Activated T-cell treated with anti-CD3 and anti-CD28 coated beads, Interleukin-2, amount 50 U/mL, for 4 hours (primary cell): Measurements from ENCODE around the gene ANGPTL2. TPM values are rescaled to one million over a fixed set of nuclear protein-coding genes. Genes with fewer than 3 reads are reported as not detected.

Experiments
- ATAC-seq, 2 donors: fragments of 200-7000 bp; cut with Tn5 transposase; one replicate each; pipeline ENCODE4 v1.10.0; 2021
- DNase-seq: peaks from one replicate; pipeline ENCODE4 v3.0.0-alpha.2; 2020
- H3K27me3 Mint-ChIP-seq: one replicate; pipeline ENCODE4 v1.8.0; 2021; ENCODE audit warnings: low read depth, mixed read lengths
- H3K36me3 Mint-ChIP-seq: one replicate; pipeline ENCODE4 v1.8.0; 2022; ENCODE audit warnings: mixed read lengths; ENCODE audit not compliant: insufficient read depth
- H3K4me1 Mint-ChIP-seq: one replicate; pipeline ENCODE4 v1.8.0; 2021; ENCODE audit warnings: low read depth, mixed read lengths
- H3K4me3 Mint-ChIP-seq: one replicate; pipeline ENCODE4 v1.8.0; 2021; ENCODE audit warnings: mild to moderate bottlenecking, moderate library complexity, mixed read lengths
- H3K9me3 Mint-ChIP-seq: one replicate; pipeline ENCODE4 v1.8.0; 2021; ENCODE audit warnings: mixed read lengths
- total RNA-seq, 3 donors: library from RNA; stranded (reverse); gene quantifications; one replicate each; pipeline ENCODE4 v1.2.1, GENCODE V29; 2021

Gene ANGPTL2
- total RNA-seq, 3 donors from 2014 or later: 0.05 TPM; not detected in 2

DNA sequence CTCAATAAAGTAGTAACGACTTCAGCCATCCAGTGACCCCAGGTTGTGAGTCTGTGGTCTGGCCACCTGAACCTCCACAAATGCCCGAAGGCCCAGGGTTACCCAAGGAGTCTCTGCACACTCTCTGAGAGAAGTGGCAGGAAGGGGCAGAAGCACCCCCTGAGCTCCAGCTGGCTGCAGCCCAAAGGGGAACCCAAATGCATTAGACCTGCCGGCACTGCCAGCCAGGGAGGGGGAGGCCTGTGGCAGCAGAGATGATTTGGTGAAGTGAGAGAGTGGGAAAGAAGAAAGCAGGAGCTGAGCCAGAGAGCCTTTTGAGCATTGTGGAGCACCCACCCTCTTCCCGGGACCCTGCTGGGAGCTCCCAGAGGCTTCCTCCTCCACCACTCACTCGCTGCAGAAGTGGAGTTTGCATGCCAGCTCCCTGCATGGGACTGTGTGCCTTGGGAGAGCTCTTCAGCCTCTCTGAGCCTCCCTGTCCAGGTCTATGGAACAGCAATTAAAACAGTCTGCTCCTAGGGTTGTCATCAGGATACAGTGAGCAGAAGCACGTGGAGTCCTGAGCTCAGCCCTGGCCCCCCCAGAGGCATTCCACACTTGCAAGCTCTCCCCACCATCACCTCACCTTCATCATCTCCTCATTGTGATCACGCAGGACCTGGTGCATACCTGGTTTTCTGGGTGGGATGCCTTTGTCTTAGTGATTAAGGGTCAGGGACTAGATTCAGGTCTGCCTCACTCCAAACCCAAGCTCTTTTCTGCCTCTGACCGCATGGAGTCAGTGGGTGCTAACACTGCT lies 13.8 kb upstream of the ANGPTL2 start:
- DNase-seq (no peak), ATAC-seq (no peak)
- Mint-ChIP-seq H3K27me3 (no peaks in the 10 kb centered on the region), H3K4me1 (no peaks in the 10 kb centered on the region), H3K36me3 (no peaks in the 10 kb centered on the region), H3K9me3 (no peaks in the 10 kb centered on the region), H3K4me3 (no peak overlapping the region)

- no peak for ATAC-seq
- H3K4me3 Mint-ChIP-seq: no peak overlapping the region
- H3K27me3 Mint-ChIP-seq: no peaks in the 10 kb centered on the region
- no peaks in the 10 kb centered on the region for H3K4me1 Mint-ChIP-seq
- no peaks in the 10 kb centered on the region for H3K36me3 Mint-ChIP-seq
- H3K9me3 Mint-ChIP-seq: no peaks in the 10 kb centered on the region
- DNase-seq: no peak
Measured at GRCh38 chr9:127135056-127135745, 12.8 kb upstream of the ANGPTL2 start.

- no peaks in the 10 kb centered on the region for H3K27me3 Mint-ChIP-seq
- no peak for ATAC-seq
- no peaks in the 10 kb centered on the region for H3K36me3 Mint-ChIP-seq
- no peak overlapping the region for H3K4me3 Mint-ChIP-seq
- no peaks in the 10 kb centered on the region for H3K9me3 Mint-ChIP-seq
- H3K4me1 Mint-ChIP-seq: no peaks in the 10 kb centered on the region
- DNase-seq: no peak
Measured at GRCh38 chr9:127133739-127134167, 11.3 kb upstream of the ANGPTL2 start.

DNA sequence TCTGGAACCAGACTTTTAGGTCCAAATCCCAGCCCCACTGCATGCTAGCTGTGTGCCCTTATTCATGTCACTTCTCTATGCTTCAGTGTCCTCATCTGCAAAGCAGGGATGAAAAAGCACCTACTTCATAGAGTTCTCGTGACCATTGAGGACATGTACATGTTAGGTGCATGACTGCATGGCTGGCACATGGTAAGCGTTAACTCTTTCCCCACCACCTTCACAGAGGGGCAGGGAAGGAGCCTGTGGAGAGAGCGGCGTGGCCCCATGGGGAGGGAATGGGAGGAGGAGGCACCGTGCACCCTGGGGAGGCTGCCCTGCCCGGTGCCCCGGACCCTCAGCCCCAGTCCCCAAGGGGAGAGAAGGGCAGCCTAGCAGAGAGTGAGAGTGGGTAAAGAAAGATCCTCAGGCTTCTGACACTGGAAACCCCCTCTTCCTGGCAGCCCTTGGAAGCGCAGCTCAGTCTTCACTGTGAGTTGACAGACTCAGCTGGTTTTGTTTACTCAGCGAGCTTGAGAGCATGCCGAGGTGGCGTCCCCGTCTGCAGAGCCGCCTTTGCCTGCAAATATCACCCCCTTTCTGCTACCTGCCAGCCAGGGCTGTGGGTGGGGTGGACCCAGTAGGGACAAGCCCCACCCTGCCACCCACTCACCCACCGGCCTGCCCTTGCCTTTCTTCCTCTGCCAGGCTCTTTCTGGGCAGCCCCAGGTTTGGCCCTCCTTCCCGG lies 10.6 kb upstream of the ANGPTL2 start:
- DNase-seq (no peak), ATAC-seq (no peak)
- Mint-ChIP-seq H3K9me3 (no peaks in the 10 kb centered on the region), H3K27me3 (no peaks in the 10 kb centered on the region), H3K4me3 (no peak overlapping the region), H3K4me1 (no peaks in the 10 kb centered on the region), H3K36me3 (no peaks in the 10 kb centered on the region)

- ATAC-seq (no peak), DNase-seq (no peak)
- no peaks in the 10 kb centered on the region for H3K9me3 Mint-ChIP-seq
- no peaks in the 10 kb centered on the region for H3K4me1 Mint-ChIP-seq
- no peak overlapping the region for H3K4me3 Mint-ChIP-seq
- no peaks in the 10 kb centered on the region for H3K36me3 Mint-ChIP-seq
- peaks cover 1% of the 10 kb centered on the region for H3K27me3 Mint-ChIP-seq
Measured at GRCh38 chr9:127132375-127132774, 9.9 kb upstream of the ANGPTL2 start.

DNA sequence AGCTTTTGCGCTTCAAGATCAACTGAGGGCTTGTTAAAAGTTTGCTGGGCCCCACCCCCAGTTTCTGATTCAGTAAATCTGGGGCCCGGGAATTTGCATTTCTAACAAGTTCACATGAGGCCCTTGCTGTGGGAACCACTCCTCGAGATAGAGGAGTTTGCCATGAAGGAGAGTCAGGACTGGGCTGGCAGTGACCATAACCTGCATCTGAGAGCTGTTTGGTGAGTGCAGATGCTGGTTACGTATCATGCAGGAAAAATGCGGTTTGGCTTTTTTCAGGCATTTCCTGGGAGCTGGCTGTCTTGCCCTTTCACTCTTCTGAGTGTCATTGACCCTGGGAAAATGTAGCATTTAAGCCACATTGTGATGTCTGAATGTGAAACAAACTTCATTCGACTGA lies 9.4 kb upstream of the ANGPTL2 start:
- no peak for ATAC-seq
- Mint-ChIP-seq H3K27me3 (peaks cover 3% of the 10 kb centered on the region), H3K4me3 (no peak overlapping the region), H3K4me1 (no peaks in the 10 kb centered on the region), H3K36me3 (no peaks in the 10 kb centered on the region), H3K9me3 (no peaks in the 10 kb centered on the region)
- DNase-seq: no peak

- DNase-seq: no peak
- Mint-ChIP-seq H3K27me3 (peaks cover 4% of the 10 kb centered on the region), H3K9me3 (no peaks in the 10 kb centered on the region), H3K36me3 (peaks cover 2% of the 10 kb centered on the region), H3K4me1 (no peaks in the 10 kb centered on the region), H3K4me3 (no peak overlapping the region)
- no peak for ATAC-seq
Measured at GRCh38 chr9:127130661-127131538, 8.5 kb upstream of the ANGPTL2 start.

DNA sequence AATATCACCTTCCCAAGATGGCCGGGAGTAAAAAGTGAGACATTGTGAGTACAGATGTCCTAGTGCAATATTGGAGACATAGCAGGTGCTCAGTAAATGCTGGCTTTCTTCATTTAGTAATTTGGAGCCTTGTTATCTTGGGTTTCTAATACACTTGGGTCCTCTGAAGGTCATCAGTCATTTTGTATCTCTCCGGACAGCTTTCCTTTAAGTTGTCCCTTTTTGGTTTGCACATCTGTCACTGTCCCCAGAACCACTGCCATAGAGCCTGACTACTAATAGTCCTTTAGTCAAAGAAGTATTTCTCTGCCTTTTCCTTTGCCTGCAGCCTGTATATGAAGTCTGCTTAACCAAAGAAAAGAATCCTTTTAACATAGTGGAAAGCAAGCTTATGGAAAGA lies 7.8 kb upstream of the ANGPTL2 start:
- DNase-seq: no peak
- no peaks in the 10 kb centered on the region for H3K9me3 Mint-ChIP-seq
- H3K36me3 Mint-ChIP-seq: peaks cover 2% of the 10 kb centered on the region
- H3K4me1 Mint-ChIP-seq: no peaks in the 10 kb centered on the region
- H3K4me3 Mint-ChIP-seq: no peak overlapping the region
- peaks cover 4% of the 10 kb centered on the region for H3K27me3 Mint-ChIP-seq
- no peak for ATAC-seq

GRCh38 chr9:127129718-127130085 lies 7.3 kb upstream of the ANGPTL2 start:
- Mint-ChIP-seq H3K36me3 (peaks cover 2% of the 10 kb centered on the region), H3K4me1 (no peaks in the 10 kb centered on the region), H3K27me3 (peaks cover 4% of the 10 kb centered on the region), H3K4me3 (no peak overlapping the region), H3K9me3 (no peaks in the 10 kb centered on the region)
- ATAC-seq (no peak), DNase-seq (no peak)

GRCh38 chr9:127129073-127129717 lies 6.8 kb upstream of the ANGPTL2 start:
- H3K4me3 Mint-ChIP-seq: no peak overlapping the region
- H3K9me3 Mint-ChIP-seq: no peaks in the 10 kb centered on the region
- ATAC-seq (no peak), DNase-seq (no peak)
- peaks cover 4% of the 10 kb centered on the region for H3K27me3 Mint-ChIP-seq
- peaks cover 2% of the 10 kb centered on the region for H3K36me3 Mint-ChIP-seq
- H3K4me1 Mint-ChIP-seq: no peaks in the 10 kb centered on the region

- Mint-ChIP-seq H3K9me3 (no peaks in the 10 kb centered on the region), H3K4me1 (no peaks in the 10 kb centered on the region), H3K4me3 (no peak overlapping the region), H3K27me3 (peaks cover 4% of the 10 kb centered on the region), H3K36me3 (peaks cover 2% of the 10 kb centered on the region)
- no peak for ATAC-seq
- no peak for DNase-seq
Measured at GRCh38 chr9:127128341-127129072, 6.1 kb upstream of the ANGPTL2 start.

DNA sequence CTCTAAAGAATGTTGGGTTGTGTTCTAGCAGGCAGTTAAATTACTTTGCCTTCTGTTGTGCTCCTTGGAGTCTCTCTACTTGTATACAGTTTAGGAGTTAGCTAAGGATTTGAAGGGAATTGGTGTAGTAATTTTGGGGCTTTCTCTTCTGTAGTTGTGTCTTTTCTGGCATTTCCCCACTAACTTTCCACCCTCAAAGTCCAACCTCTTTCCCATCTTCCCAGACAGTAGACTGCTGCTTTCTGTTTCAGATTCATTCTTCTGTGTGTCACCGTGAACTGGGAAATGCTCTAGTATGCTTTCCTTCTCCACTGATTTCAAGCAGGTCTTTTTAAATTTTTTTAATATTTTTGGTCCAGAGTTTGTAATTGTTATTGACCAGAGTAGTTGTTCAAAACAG lies 4.5 kb upstream of the ANGPTL2 start:
- H3K36me3 Mint-ChIP-seq: peaks cover 2% of the 10 kb centered on the region
- no peak for DNase-seq
- H3K4me1 Mint-ChIP-seq: no peaks in the 10 kb centered on the region
- H3K9me3 Mint-ChIP-seq: no peaks in the 10 kb centered on the region
- peaks cover 11% of the 10 kb centered on the region for H3K27me3 Mint-ChIP-seq
- H3K4me3 Mint-ChIP-seq: no peak overlapping the region
- no peak for ATAC-seq

DNA sequence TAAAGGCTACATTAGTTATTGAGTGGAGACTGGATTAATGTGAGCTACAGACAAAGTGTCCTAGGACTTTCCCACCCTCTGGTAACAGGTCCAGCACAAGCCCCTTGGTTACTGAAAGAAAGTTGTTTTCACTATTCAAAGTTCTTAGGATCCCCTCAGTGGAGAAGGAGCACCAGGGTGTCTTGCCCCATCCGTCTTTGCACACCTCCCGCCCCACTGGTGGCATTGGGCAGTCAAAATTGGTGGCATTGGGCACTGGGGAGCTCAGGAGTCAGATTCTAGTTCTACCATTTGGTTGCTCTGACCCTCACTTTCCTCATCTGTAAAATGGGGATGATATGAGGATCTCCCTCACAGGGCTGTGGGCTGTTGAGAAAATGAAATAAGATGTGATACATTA lies 2.4 kb upstream of the ANGPTL2 start:
- ATAC-seq (no peak), DNase-seq (no peak)
- peaks cover 2% of the 10 kb centered on the region for H3K36me3 Mint-ChIP-seq
- H3K9me3 Mint-ChIP-seq: no peaks in the 10 kb centered on the region
- no peaks in the 10 kb centered on the region for H3K4me1 Mint-ChIP-seq
- H3K27me3 Mint-ChIP-seq: peaks cover 30% of the 10 kb centered on the region
- no peak overlapping the region for H3K4me3 Mint-ChIP-seq
